GM19099 (cell line): ENCODE measurements around the gene SLC25A21.

Experiments used
- POLR2A ChIP-seq: IDR thresholded peaks from 3 replicates; pipeline ENCODE4 v1.6.1; 2011; ENCODE audit warnings: low read depth; ENCODE audit not compliant: insufficient read length; ENCODE audit errors: extremely low read depth

The SLC25A21 gene

DNA sequence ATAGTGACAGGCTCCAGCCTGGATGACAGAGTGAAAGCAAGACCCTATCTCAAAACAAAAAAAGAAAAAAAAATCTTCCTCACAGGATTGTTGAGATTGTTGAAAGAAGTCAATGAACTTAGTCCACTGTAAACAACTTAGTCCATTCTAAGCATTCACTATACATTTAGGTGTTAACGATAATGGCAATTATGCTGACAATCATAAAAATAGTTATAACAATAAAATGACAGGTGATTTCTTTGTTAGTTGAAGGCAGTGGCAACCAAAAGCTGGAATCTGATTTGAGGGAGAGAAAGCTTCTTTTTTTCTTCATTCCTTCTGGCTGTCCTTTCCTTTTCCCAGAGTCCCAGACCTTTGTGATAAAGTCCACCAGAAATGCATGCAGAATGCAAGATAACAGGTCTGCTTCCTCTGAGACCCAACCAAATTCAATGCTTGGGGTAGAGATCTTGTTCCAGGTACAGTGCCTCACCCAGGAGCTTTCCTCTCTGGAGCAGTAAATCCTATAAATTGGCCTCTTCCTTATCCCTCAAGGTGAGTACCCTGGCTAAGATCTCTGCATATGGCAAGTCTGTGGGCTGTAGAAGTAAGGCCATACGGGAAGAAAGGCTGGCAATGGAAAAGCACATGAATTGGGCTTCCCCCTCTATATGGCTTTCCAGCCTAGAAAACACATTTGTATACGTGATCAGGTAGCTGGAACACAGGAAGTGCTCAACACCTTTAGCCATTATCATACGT is 458.3 kb downstream of the SLC25A21 start:
- no peak for TF ChIP-seq POLR2A

DNA sequence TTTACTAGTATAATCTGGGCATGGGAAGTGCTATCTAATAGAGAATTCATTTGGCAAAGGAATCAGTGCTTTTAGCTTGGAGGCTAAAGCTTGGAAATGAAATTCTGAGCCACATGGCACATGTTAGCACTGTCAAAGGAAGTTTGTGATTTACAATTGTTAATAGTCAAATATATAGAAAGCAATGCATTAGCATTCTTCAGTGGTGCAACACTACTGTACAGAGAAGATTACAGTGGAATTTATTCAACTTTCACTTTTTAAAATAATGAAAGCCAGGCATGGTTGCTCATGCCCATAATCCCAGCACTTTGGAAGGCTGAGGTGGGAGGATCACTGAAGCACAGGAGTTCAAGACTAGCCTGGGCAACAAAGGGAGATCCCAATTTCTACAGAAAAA is 464.8 kb downstream of the SLC25A21 start:
- TF ChIP-seq POLR2A, result no peak

- no peak for TF ChIP-seq POLR2A
Measured at GRCh38 chr14:36702474-36702873, 469.9 kb downstream of the SLC25A21 start.

- TF ChIP-seq POLR2A, result no peak
Measured at GRCh38 chr14:36701132-36701531, 471.3 kb downstream of the SLC25A21 start.

GRCh38 chr14:36700651-36701050 is 471.8 kb downstream of the SLC25A21 start:
- TF ChIP-seq POLR2A, result no peak

DNA sequence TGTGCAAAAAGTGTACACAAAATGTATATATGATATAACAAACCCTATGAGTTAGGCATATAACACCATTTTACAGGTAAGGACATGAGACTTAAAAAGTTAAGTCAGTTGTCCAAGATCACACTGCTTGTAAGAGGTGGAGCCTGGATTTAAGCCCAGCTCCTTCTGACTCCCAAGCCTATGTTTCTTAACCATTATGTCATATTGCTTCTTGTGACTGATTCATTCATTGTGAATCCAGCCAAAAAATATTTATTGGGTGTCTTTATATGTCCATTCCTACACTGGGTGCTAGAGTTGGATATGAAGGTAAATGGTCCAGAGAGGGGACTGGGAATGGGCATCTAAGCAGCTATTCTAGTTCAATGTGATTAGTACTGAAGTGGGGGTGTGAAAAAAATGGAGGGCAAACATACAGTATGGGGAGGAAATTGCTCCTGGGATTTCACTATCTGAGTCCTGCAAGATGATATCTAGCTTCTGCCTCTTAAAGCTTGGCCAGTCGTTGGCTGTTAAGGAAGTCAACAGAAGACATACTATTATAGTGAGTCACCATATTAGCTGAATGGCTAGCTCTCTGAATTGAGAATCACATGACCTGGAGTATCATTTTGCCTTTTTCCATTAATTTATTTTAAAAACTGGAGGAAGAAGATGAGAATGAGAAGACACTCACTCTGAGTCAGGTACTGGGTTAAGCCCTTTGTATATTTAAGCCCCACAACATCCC is 481.9 kb downstream of the SLC25A21 start:
- TF ChIP-seq POLR2A, result no peak

DNA sequence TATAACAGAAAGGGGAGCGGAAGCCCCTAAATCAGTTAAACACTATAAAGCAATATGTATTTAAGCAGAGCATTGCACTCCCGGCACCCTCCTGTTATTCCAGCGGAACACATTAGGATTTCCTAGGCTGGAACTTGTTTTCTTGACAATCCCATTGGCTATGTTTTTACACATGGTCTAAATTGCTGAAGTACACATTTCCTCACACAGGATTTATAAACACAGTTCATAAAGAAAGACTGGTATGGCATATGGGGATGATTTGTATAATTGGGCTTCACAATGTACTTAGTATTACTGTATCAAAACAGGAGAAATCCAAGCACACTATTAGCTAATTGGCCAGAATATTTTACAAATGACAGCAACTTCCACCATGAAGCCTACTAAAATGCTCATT is 487.5 kb downstream of the SLC25A21 start:
- TF ChIP-seq POLR2A, result no peak

- no peak for TF ChIP-seq POLR2A
Measured at GRCh38 chr14:36683083-36683724, 489.2 kb downstream of the SLC25A21 start.

GRCh38 chr14:36682338-36682737 is 490.1 kb downstream of the SLC25A21 start:
- TF ChIP-seq POLR2A, result no peak

- TF ChIP-seq POLR2A, result no peak
Measured at GRCh38 chr14:36676236-36676635, 496.2 kb downstream of the SLC25A21 start.

GRCh38 chr14:36675581-36675980 is 496.8 kb downstream of the SLC25A21 start:
- no peak for TF ChIP-seq POLR2A

GRCh38 chr14:36674659-36675058 is 497.7 kb downstream of the SLC25A21 start:
- TF ChIP-seq POLR2A, result no peak

GRCh38 chr14:36672095-36672494 is 500.3 kb downstream of the SLC25A21 start:
- no peak for TF ChIP-seq POLR2A

DNA sequence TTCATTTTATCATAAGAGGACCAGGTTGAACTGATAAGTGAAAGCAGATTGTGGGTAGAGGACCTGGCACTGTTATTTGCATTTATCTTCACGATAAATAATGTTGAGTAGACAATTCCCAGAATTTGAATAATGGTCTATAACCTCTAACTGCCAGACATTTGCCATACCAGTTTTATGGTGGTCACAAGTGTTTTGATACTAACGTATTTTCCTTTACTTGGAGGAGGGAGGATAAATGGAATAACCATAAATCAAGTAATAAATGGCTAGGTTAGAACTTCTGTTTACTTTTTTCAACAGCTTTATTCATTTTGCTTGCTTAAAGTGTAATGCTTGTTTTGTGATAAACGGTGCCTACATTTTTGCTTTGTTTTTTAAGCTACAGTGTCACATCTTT is 501.3 kb downstream of the SLC25A21 start:
- TF ChIP-seq POLR2A, result no peak

DNA sequence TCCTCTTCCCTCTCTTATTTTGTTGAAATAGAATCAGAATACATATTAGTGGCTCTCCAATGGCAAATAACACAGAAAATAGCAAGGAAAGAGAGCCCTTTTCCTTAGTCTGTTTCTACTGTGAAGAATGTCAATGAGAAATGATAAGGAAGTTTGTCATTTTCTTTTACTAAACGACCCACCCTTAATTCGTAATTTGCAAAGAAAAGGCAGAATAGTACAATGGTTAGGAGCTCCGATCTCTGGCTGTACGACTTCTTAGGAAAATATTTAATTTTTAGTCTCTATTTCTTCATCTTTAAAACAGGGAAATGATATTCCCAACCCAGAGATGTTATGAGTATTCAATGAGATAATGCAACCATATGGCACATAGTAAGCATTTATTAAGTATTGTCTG is 504.7 kb downstream of the SLC25A21 start:
- TF ChIP-seq POLR2A, result no peak
